Subcutaneous adipose tissue (tissue), 4 donors: ENCODE data around the gene C11orf24. TPM values are rescaled to one million over a fixed set of nuclear protein-coding genes. Genes with fewer than 3 reads are reported as not detected.

Experiments
- total RNA-seq, 4 donors: library from RNA; depleted of rRNA; stranded (reverse); fragments of >200 nt; gene quantifications; one replicate each; pipeline ENCODE4 v1.1.0, GENCODE V29; 2016
- TF ChIP-seq, protein P1 (sequence below): fragments of 450-650 bp; IDR thresholded peaks from one replicate; pipeline ENCODE4 v1.5.1; 2016; ENCODE audit warnings: low read depth, mild to moderate bottlenecking, control low read depth, antibody characterized with exemption, moderate library complexity

Gene C11orf24
- total RNA-seq, 4 donors from 2014 or later, result 10.2 to 27.1 (median 20.2) TPM

DNA sequence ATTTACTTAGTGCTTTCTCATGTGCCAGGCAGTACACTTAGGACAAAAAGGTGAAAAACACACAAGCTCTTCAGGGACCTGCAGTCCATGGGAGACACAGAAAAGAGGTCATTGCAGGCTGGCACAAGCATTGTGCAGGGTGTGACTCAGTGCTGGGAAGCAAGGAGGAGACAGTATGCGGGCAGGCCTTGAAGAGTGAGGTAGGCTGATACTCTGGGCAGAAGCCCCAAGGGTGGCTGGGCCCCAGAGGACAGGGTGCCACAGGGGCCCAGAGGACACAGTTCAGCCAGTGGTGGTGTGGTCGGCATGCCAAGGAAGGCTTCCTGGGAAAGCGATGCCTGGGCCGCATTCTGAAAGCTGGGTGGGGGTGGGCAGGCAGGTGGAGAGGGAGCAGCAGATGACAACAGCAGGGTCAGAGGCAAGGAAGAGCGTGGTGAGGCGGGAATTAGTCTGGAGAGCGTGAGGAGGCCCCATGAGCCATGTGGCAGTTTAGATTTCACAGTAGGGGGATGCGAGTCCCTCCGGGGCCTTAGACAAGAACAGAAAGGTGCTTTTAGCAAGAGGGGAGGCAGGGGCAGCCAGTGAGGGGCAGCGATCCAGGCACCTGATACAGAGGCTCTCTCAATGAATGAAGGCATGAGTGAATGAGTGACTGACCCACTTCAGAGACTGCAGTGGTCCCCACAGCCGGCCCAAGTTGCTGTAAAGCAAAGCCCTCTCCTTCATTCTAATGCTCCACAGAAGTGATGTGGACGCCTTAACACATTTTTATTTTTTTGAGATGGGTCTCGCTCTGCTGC lies 6.8 kb downstream of the C11orf24 start:
- TF ChIP-seq, protein P1, sequence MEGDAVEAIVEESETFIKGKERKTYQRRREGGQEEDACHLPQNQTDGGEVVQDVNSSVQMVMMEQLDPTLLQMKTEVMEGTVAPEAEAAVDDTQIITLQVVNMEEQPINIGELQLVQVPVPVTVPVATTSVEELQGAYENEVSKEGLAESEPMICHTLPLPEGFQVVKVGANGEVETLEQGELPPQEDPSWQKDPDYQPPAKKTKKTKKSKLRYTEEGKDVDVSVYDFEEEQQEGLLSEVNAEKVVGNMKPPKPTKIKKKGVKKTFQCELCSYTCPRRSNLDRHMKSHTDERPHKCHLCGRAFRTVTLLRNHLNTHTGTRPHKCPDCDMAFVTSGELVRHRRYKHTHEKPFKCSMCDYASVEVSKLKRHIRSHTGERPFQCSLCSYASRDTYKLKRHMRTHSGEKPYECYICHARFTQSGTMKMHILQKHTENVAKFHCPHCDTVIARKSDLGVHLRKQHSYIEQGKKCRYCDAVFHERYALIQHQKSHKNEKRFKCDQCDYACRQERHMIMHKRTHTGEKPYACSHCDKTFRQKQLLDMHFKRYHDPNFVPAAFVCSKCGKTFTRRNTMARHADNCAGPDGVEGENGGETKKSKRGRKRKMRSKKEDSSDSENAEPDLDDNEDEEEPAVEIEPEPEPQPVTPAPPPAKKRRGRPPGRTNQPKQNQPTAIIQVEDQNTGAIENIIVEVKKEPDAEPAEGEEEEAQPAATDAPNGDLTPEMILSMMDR, result no peak

DNA sequence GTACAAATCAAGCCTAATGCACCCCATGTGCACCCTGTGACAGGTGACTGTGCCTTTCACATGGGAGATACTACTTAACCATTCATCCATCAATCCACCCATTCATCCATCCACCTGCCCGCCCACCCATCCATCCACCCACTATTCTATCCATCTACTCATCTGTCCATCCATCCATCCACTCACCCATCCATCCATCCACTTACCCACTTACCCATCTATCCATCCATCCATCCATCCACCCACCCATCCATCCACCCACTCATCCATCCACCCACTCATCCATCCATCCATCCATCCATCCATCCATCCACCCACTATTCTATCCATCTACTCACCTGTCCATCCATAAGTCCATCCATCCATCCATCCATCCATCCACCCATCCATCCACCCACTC lies 7.5 kb downstream of the C11orf24 start:
- TF ChIP-seq, protein P1, result no peak

DNA sequence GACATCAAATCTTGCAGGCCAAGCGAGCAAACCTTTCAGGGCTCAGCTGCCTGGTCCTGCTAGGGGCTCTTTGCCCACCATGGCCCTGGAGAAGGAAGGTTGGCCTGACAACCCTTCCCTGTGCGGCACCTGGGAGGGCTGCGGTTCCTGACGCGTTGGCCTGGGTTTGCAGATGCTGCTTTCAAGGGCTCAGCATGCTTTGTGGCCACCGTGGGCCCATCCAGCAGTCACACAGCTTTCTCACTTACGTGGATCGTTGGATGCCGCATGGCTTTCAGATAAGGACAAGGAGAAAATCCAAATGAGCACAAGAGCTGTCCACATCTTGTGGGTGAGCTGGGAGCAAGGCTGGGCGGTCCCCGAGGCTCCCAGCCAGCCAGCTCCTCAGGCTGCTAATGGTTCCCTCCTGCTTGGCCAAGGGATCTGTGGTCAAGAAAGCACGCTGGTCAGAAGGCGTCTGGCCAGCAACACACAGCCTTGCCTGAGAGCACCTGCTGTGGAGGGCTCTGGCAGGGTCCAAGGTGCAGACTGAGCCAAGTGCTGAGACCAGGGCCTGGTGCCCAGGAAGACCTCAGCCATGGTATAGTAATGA lies 8.2 kb downstream of the C11orf24 start:
- TF ChIP-seq, protein P1, result no peak

DNA sequence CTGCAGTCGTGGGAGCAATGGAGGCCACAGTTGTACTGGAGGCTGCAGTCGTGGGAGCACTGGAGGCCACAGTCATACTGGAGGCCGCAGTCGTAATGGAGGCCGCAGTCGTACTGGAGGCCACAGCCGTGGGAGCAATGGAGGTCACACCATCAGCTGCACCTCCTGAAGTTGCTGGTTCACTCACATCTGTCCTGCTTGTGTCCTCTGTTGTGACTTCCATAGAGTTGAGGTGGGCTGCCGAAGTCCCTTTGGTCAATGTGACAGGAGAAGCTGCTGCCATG lies 9.3 kb downstream of the C11orf24 start:
- TF ChIP-seq, protein P1, result no peak

DNA sequence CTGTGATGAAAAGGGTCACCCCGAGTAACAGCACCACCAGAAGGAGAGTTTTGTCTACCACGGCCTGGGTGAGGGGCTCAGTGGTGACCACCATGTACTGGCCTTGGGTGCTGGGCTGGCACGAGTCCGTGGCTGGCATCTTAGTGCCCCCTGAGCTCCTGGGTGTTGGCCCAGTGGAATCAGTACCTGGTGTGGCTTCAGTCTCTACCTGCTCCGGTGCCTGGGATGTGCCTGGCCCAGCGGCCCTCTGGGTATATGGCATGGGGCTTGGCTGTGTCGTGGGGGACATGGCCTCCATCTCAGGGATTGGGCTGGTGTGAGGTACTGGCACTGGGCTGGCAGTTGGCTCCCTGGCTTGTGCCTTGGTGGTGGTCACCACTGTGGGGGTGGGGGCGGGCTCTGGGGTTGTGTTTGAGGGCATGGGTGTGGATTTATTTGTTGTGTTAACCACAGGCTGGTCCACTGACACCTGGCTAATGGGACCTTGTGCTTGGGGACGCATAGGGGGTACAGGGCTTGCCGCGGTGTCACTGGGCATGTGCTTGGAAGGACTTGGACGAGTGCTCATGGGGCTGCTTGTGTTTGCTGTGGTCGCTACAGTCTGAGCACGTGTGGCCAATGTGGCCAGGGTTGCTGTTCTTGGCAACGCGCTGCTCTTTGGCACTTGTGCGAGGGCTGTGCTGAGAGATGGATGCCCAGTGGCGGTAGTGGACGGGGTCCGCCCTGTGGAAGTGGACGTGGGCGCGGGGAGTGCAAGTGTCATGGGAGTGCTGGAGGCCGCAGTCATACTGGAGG lies 9.8 kb downstream of the C11orf24 start:
- TF ChIP-seq, protein P1, result no peak

DNA sequence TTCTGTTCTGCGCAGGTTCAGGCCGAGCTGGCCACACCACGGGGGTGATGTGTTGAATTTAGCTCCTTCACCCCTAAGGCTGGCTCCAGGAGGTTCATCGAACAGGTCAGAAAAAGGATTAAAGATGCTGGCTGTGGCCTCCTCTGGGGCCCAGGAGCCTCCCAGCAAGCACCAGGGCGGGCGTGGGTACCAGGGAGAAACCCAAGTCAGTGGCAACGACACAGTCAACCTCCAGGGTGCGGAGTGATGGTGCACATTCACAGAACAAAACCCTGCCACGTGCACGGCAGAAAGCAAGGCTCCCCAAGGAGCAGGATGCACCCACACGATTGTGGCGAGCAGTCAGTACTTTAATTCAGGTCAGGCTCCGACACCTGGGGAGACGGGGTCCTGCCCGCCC lies 10.8 kb downstream of the C11orf24 start:
- TF ChIP-seq, protein P1, result no peak

DNA sequence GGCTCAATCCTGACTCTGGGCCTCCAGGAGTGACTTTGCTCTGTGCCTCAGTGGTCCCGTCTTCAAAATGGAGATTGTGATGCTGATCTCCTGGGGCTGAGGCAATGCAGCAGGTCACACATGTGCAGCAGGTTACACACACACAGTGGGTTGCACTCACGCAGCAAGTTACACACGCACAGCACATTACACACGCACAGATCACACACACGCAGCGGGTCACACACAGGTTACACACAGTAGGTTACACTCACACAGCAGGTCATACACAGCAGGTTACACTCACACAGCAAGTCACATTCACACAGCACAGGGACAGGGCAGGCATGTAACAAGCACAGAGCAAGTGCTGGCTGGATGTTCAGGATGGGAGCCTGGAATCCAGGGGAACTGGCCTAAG lies 11.3 kb downstream of the C11orf24 start:
- TF ChIP-seq, protein P1, result no peak
